Dedifferentiated amniotic fluid mesenchymal stem cell (primary cell): ENCODE data around the gene RARS1.

ENCODE experiments used
- DNase-seq: peaks from one replicate; pipeline ENCODE4 v3.0.0-alpha.2; 2016; ENCODE audit errors: extremely low spot score

The RARS1 gene

DNA sequence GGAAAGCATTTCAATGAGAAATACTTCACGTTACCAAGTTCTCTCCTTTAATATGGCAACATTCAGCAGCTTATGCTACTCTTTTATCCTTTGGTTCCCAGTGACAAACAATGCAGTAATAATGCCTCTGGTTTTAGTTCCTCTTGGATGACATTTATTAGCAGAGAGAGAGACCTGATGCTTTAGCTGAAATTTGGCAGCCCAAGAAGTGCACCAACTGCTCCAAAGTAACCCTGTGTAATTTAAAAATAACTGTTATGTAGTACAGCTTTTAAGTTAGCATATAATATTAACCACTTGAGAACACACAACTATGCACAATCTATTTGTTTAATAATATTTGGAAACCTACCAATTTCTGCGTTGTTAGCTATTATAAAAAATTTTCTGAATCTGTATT lies 71.1 kb downstream of the RARS1 start:
- DNase-seq: no peak

DNA sequence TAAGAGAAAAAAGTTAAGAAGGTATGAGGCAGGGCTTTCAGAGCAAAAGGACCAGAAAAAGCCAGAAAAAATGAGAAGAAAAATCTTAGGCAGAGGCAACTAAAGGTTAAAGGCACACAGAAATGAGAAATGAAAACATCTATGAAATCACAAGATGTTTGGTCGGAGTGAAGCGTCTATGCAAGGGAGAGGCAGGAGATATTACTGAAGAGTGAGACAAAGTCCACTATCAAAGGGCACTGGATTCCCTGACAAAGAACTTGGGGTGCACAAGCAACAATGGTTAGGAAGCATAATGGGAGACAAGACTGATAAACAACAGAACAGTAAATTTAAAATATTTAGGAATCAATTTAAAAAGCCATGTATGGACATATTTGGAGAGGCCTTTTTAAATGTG lies 76.0 kb downstream of the RARS1 start:
- DNase-seq: no peak

DNA sequence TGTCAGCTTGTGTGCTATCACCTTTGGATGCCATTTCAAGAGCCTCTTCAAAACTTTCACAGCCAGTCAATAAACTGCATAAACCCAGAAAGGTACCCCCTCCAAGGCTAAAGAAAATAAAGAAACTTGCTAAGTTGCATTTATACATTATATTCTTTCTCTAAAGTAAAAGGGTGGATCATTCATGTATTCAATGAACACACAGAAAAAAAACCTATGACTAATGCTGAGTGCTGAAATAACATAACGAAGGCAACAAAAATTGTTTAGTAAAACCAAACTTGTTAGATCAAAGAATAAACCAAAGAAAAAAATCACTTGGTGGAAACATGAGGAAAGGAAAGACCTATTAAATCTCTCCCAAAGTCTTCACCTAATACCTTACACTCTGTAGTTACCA lies 77.7 kb downstream of the RARS1 start:
- DNase-seq: no peak

DNA sequence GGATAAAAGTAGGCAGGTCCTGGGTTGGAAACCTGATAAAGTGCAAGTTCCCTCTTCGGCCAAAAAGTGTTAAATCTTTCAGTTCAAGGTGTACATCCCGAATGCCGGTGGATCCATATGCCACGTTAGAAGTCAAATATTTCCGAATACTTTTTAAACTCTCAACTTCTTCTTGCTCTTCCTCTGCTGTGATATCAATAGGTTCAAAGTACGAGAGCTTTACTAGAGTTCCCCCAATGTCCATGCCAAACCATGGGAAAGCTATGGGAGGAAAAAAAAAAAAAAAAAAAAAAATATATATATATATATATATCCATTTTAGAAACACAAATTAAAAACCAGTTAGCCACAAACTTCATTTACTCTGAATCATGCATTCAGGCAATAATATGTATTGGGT lies 82.5 kb downstream of the RARS1 start:
- no peak for DNase-seq
